ENCODE data around the gene COMMD1.

GRCh38 chr2:62114564-62114963 is 209.1 kb downstream of the COMMD1 start:
- TF ChIP-seq CTCF (optimal IDR thresholded peaks at IDR 0.05 in 1 of 3, IDR thresholded peaks at IDR 0.05 in 1 of 3, conservative IDR thresholded peaks at IDR 0.05 in 1 of 3; ENCODE audit: extremely low read depth in 1 of 3, insufficient read depth in 2 of 3, low read length in 3 of 3) (no peak), EZH2 (IDR thresholded peaks at IDR 0.05; ENCODE audit: low read length) (no peak)
